Measurements from ENCODE around the gene ITPKB.

The ITPKB gene

DNA sequence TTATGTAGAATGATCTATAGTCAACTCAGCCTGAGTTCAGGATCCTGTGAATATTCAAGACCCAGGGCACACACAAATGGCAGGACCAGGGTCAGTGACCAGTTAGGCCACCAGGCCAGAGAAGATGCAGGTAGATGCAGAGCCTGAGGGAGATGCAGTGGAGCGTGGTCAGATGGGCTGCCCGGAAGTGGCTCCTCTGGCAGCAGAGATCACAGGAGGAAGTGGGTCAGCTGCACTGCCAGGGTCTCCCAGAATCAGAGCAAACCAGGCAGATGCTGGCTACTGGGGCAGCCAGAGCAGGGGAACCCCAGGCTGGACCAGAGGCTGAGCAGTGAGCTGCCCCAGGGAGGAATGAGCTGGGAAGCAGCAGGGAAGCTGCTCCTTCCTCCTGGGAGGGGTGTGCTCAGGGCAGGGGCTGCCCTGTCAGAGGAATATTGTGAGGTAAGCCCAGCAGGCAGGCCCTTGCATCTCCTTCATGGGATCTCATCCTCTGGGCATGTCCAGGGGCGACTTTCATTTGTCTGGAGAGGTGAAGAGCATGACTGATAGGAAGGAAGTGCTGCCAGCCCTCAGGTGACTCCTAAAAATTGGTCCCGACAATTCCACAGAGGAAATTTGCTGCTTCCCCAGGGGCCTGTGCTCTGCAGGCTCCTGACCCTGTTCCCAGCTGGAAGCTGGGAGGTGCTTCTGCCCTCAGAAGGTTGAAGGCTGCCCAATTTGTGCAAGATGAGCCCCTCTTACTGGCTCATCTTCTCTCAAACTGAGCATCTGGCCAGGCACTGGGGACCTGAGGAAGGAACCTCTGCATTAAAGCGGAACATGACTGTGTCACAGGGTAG lies 141.2 kb downstream of the ITPKB start:
- DNase-seq, result no peak

DNA sequence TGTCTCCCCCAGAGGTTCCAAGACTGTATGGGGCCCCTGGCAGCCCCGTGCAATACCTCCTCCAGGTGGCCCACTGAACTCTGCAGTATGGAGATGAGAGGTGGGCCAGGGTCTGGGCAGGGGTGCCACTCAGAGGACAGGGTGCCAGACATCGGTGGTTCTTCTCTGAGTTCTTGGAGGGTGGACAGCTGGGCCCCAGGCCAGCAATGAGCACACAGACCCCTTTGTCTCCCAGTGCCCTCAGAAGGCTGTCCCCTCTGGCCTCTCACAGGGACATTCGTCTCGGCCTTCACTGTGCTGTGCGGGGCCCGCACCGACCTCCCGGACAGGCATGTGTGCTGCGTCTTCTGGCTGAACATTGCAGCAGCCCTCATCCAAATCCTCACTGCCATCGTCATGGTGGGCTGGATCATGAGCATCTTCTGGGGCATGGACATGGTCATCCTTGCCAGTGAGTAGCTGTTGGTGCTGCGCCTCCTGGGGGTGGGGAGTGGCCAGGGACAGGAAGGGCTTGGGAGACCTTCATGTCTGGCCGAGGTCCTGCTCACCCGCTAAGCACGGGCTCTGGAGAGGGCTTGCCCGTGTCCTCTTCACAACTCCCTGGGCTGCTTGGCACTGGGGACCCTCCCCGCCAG lies 142.4 kb downstream of the ITPKB start:
- DNase-seq, result no peak

DNA sequence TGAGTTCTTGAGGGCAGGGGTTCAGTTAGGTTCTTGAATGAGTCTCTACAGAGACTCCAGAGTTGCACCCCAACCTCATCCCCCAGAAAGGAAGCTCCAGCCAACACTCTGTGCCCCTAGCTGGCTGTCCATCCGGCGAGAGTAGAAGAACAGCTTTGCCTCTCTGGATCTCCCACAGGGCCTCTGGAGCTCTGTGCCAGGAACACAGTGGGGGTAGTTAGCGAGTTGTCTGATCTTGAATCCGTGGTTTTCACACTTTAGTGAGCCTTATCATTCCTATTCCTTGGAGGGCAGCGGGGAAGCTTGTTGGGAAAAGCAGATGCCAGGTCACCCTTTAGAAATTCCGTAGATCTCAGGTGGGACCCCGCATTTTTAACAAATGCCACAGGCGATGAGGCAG lies 145.5 kb downstream of the ITPKB start:
- DNase-seq, result peak in 1 of 2 experiments; percentile 29

DNA sequence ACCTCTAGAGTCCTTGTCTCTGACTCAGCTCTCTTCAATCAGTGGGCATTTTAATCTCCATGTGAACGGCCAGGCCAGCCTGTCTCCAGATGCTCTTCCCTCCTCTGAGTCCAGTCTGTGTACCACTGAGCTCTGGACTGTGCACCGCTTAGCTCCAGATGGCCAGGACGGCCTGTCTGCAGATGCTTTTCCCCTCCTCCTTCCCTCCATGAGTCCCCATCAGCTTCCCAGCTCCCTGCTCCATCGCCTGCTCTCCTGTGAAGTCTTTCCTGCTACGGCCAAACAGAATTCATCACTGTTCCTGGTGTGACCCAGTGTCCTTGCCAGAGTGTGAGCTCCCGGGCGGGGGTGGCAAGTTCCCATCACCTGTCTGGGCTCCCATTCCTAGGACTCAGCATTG lies 148.5 kb downstream of the ITPKB start:
- DNase-seq, result peak; percentile 48 to 72

DNA sequence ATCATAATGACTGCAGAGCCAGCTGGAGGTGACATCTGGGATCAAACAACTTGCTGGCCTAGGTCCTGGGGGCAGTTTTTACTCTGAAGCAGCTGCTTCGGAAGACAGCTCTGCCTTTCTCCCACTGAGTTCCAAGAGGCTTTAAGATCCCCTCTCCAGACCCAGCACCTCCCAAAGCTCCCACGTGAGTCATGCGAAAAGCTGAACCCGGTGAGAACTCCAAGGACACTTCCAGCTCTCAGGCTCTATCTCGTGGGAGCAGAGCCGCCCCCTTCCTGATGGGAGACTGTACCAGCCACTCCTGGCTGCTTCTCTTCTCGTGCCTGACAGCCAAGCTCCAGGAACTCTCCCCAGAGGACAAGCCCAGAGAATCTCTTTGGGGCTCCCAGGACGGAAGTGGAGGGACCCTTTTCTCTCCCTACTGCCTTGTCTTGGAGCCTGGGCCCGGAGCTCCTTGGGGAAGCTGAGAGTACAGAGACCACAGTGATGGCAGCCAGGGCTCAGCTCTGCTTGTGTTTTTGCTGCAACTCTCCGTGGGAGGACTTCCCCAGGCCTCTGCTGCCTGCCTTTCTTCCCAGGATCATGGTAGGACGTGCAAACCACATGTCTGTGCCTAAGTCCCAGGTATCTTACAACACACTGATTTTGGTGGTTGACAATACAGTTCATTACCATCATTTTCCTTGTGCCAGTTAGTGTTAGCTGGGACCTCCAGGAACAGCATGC lies 149.9 kb downstream of the ITPKB start:
- no peak for DNase-seq

DNA sequence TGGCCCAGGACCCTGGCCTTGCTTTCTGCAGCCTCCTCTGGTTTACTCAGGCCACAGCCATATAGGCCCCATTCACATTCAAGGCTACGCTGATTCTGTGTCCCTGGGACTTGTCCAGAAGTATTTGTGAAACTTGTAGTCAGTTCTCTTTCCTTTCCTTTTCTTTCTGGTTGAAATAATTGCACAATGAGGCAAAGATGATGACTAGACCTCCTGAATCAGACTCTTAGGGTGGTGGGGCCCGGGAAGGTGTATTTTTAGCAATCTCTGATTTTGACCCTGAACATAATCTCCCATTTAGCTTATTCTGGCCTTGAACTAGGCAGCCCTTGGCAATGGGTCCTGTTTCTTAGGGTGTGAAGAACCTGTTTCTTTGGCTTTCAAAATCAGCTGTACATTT lies 150.6 kb downstream of the ITPKB start:
- no peak for DNase-seq

DNA sequence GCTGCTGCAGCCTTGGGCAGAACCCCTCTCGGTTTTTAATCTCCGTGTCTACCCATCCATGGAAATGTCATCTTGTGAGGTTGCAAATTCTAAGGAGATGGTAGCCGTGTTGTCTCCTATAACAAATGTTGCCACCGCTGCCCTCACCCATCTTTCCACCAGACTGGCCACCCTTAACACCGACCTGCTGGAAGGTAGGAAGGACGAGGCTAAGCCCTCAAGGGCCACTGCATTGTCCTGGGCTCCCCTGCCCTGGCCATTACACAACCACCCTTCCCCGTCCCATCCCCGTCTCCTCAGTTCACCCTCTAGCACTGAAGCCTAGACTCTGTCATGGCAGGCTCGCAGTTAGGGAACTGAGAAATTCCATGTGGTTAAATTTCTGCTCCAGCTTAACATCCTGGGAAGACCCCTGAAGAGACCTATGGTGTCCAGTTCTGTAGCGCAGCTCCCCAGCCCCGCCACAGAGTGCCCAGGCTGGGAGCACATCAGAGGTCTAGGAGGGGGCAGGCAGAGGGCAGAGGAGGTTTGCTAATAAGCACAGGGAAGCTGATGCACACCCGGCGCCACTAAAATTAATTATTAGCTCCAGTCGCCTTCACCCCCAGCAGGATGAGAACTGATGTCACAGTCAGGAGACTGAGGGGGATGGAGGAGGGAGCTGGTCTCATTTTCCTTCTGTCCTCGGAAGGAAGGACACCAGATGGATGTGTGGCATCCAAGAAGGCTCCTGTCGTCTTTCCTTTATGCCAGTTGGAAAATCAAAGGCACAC lies 152.2 kb downstream of the ITPKB start:
- DNase-seq, result no peak

DNA sequence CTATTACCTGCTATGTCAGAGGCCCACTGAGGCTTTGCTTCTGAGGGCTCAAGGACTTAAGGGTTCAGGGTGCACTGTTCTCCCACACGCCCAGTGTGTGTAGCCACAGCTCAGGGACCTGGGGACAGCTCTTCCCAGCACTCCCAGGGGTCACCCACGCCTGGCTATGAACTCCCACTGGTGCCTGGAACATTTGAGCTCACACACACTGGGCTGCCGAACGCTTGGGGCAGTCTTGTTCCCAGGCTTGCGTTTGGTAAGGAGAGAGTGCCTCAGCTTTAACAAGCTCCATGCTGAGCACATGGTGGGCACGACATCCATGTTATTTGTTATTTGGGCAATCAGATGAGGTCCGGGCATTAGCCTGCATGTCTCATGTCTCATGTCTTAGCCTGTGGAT lies 153.0 kb downstream of the ITPKB start:
- no peak for DNase-seq

DNA sequence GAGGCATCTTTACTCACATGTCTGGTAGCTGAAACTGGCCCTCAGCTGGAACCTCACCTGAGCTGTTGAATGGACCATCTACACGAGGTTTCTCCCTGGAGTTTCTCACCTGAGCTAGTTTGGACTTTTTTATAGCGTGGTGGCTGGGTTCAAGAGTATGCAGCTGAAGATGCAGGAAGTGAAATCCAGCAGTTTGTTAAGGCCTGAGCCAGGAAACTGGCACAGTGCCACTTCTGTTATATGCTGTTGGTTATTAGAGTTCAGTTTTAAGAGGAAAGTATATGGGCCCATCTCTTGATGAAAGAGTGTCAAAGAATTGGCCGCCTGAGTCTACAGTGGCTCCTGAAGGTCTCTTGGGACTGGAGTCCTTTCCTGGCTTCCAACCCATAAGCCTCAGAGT lies 154.9 kb downstream of the ITPKB start:
- no peak for DNase-seq

DNA sequence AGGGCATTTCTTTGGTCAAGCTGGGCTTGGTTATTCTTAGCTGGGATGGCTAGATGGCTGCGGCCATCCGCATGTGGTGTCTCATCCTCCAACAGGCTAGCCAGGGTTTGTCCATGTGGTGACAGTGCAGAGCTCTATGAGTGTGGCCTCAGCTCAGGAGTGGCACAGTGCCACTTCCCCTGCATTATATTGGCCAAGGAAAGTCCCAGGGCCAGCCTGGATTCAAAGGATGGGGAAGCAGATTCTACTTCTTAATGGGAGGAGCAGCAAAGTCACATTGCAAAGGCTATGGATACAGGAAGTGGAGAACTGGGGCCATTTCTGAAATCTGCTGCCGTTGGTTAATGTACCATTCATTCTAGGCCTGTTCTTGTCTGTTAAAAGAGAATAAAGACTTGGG lies 156.1 kb downstream of the ITPKB start:
- no peak for DNase-seq
